ENCODE results near the gene SND1. TPM values are rescaled to one million over a fixed set of nuclear protein-coding genes. Genes with fewer than 3 reads are reported as not detected.

The SND1 gene
- total RNA-seq, 1 experiment from 2014 or later, result 218 TPM

DNA sequence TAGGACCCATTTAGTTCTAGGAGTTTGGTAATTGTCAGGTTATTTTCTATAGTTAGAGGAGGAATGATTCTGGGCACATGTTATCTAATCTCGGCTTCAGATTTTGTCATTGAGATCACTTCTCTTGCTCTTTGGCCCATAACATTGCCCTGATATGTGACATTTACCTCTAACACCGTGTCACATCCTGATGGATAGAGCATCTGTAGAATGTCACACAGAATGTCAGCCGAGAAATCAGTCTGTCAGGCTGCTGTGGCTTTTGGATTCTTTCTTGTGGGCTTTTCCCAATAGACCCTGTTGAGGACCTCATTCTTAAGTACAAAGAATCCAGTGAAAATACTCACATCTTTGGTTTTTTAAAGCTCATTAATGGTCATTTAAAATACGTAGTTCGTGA, 236.8 kb downstream of the SND1 start:
- Histone ChIP-seq H3K9ac (ENCODE audit: extremely low read depth, insufficient read length, low read length) (no peak overlapping the region), H4K20me1 (ENCODE audit: control insufficient read depth, insufficient read depth, insufficient read length) (no peaks in the 10 kb centered on the region), H4K91ac (ENCODE audit: insufficient read length, low read depth, low read length) (no peak overlapping the region), H2AK5ac (ENCODE audit: insufficient read length, low read length) (no peak overlapping the region), H3K4me2 (ENCODE audit: insufficient read depth, insufficient read length, low read length) (no peak overlapping the region), H3K14ac (ENCODE audit: insufficient read depth, low read length) (no peak overlapping the region), H3T11ph (ENCODE audit: low read length) (no peak overlapping the region), H3K79me1 (ENCODE audit: insufficient read depth, low read depth, low read length, poor library complexity, severe bottlenecking) (no peaks in the 10 kb centered on the region), H2BK20ac (ENCODE audit: low read depth, low read length, poor library complexity, severe bottlenecking) (no peak overlapping the region), H3K27ac (ENCODE audit: insufficient read length, low read depth, low read length) (no peak overlapping the region), H4K8ac (replicated peaks; ENCODE audit: insufficient read length, low read depth, low read length) (no peak overlapping the region), H2BK15ac (ENCODE audit: low read depth, low read length) (no peak overlapping the region), H4K5ac (ENCODE audit: insufficient read length, low read depth, low read length) (no peak overlapping the region), H3K23me2 (ENCODE audit: insufficient read length, low read depth, low read length, poor library complexity, severe bottlenecking) (no peaks in the 10 kb centered on the region), H3K27me3 (ENCODE audit: insufficient read depth, low read length) (no peaks in the 10 kb centered on the region; the same call in 1 of the 2 replicates), H3K4me1 (ENCODE audit: insufficient read depth, low read length) (peaks cover 3% of the 10 kb centered on the region; the same call in 1 of the 2 replicates), H3K56ac (ENCODE audit: insufficient read length, low read depth, low read length) (no peak overlapping the region), H3K23ac (ENCODE audit: insufficient read length, low read depth, low read length) (no peak overlapping the region), H2BK12ac (ENCODE audit: insufficient read length, low read depth, low read length) (no peak overlapping the region), H3K4ac (ENCODE audit: low read depth, low read length) (no peak overlapping the region), H3K18ac (ENCODE audit: insufficient read length, low read depth, low read length) (no peak overlapping the region), H3K9me3 (ENCODE audit: control insufficient read depth, low read depth, low read length) (no peaks in the 10 kb centered on the region), H3K79me2 (ENCODE audit: insufficient read depth, low read length) (no peaks in the 10 kb centered on the region; the same call in 1 of the 2 replicates), H2BK120ac (ENCODE audit: low read depth, low read length, poor library complexity, severe bottlenecking) (no peak overlapping the region), H2AFZ (ENCODE audit: low read length) (no peak overlapping the region), H2BK5ac (ENCODE audit: insufficient read length, low read length) (no peak overlapping the region)
- Mint-ChIP-seq H3K4me1 (peaks cover 38 to 40% of the 10 kb centered on the region in 2 experiments), H3K9me3 (no peaks in the 10 kb centered on the region; a peak in 1 of 5 replicates), H3K36me3 (ENCODE audit: insufficient read depth in 1 of 3, low read depth in 3 of 3) (peaks cover 18 to 42% (median 27%) of the 10 kb centered on the region in 3 experiments; a peak in 6 of 7 replicates), H3K4me3 (no peak overlapping the region), H3K27ac (no peak overlapping the region), H3K27me3 (ENCODE audit: low read depth) (no peaks in the 10 kb centered on the region)
- no peak for DNase-seq
- WGBS (ENCODE audit: extremely low coverage, insufficient read length, low lambda C conversion rate), result no CpG with 5 or more reads among the region's 5 CpGs
- TF ChIP-seq, protein P1, sequence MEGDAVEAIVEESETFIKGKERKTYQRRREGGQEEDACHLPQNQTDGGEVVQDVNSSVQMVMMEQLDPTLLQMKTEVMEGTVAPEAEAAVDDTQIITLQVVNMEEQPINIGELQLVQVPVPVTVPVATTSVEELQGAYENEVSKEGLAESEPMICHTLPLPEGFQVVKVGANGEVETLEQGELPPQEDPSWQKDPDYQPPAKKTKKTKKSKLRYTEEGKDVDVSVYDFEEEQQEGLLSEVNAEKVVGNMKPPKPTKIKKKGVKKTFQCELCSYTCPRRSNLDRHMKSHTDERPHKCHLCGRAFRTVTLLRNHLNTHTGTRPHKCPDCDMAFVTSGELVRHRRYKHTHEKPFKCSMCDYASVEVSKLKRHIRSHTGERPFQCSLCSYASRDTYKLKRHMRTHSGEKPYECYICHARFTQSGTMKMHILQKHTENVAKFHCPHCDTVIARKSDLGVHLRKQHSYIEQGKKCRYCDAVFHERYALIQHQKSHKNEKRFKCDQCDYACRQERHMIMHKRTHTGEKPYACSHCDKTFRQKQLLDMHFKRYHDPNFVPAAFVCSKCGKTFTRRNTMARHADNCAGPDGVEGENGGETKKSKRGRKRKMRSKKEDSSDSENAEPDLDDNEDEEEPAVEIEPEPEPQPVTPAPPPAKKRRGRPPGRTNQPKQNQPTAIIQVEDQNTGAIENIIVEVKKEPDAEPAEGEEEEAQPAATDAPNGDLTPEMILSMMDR (conservative IDR thresholded peaks at IDR 0.05), result no peak

Data from H9 (cell line).